SHP77 treated with DMSO at 0.1 percent for 48 hours (cell line): ENCODE data around the gene MXRA7.
"Not testable (repeated sequence)": the region's sequence is repeated elsewhere in the genome, so short reads cannot be mapped to it uniquely, and the experiment has no call there.

Source experiments
- DNase-seq: peaks from one replicate; lab custom pipeline; 2025; lab: John Stamatoyannopoulos, UW

MXRA7 gene

GRCh38 chr17:76710863-76711611 lies at the start of gene MXRA7:
TSS of gene MXRA7 (minus strand) at chr17:76710965. CDS start at chr17:76710946, 19 bp downstream.
- no peak for DNase-seq

GRCh38 chr17:76758570-76758969 lies 47.8 kb upstream of the MXRA7 start:
- DNase-seq, result no peak

GRCh38 chr17:76757256-76757655 lies 46.5 kb upstream of the MXRA7 start:
- DNase-seq, result no peak

GRCh38 chr17:76755285-76755684 lies 44.5 kb upstream of the MXRA7 start:
- DNase-seq, result no peak

GRCh38 chr17:76753061-76753961 lies 42.5 kb upstream of the MXRA7 start:
- DNase-seq, result no peak

- DNase-seq, result no peak
Observed at GRCh38 chr17:76752006-76752405, 41.2 kb upstream of the MXRA7 start.

GRCh38 chr17:76751416-76751993 lies 40.7 kb upstream of the MXRA7 start:
- no peak for DNase-seq

- DNase-seq, result no peak
Observed at GRCh38 chr17:76748657-76749056, 37.9 kb upstream of the MXRA7 start.

- DNase-seq, result no peak
Observed at GRCh38 chr17:76747716-76748363, 37.1 kb upstream of the MXRA7 start.

GRCh38 chr17:76745785-76746184 lies 35.0 kb upstream of the MXRA7 start:
- not testable (repeated sequence) for DNase-seq

GRCh38 chr17:76744747-76745146 lies 34.0 kb upstream of the MXRA7 start:
- no peak for DNase-seq

GRCh38 chr17:76742958-76743357 lies 32.2 kb upstream of the MXRA7 start:
- no peak for DNase-seq

- DNase-seq, result no peak
Observed at GRCh38 chr17:76740329-76741118, 29.8 kb upstream of the MXRA7 start.

GRCh38 chr17:76739568-76740115 lies 28.9 kb upstream of the MXRA7 start:
- DNase-seq, result not testable (repeated sequence)

GRCh38 chr17:76738468-76738850 lies 27.7 kb upstream of the MXRA7 start:
- DNase-seq, result no peak

- DNase-seq, result peak; percentile 89
Observed at GRCh38 chr17:76737676-76738467, 27.1 kb upstream of the MXRA7 start, which contains the start of gene MFSD11. TSS of gene MFSD11 (plus strand) at chr17:76738119. CDS start at chr17:76738353, 234 bp downstream.

GRCh38 chr17:76737082-76737675 lies 26.4 kb upstream of the MXRA7 start, which contains the start of gene SRSF2:
TSS of gene SRSF2 (minus strand) at chr17:76737331. CDS start at chr17:76737160, 171 bp downstream.
- peak; percentile 94 for DNase-seq

GRCh38 chr17:76736349-76737081 lies 25.8 kb upstream of the MXRA7 start:
- DNase-seq, result no peak
